OCI-LY7 (cell line): ENCODE results near the gene RBBP5.

ENCODE experiments used
- CTCF ChIP-seq: fragments of 200-600 bp; sonication (generic); conservative IDR thresholded peaks from 2 replicates; pipeline ENCODE4 v1.5.1; 2014; ENCODE audit warnings: mild to moderate bottlenecking, antibody characterized with exemption, low read length, moderate library complexity, mixed read lengths
- EZH2phosphoT487 ChIP-seq: fragments of 200-600 bp; sonication (generic); IDR thresholded peaks from 2 replicates; pipeline ENCODE4 v1.6.1; 2018; ENCODE audit warnings: low read depth, borderline replicate concordance, mild to moderate bottlenecking, mixed run types, antibody characterized with exemption, low read length, moderate library complexity, mixed read lengths

- TF ChIP-seq CTCF (no peak), EZH2phosphoT487 (no peak)
Observed at GRCh38 chr1:205043866-205044265, 77.9 kb downstream of the RBBP5 start.
